ENCODE data around the gene HSD17B14.

The HSD17B14 gene

GRCh38 chr19:48845384-48845783 is 9.1 kb upstream of the HSD17B14 start:
- TF ChIP-seq, protein P1, sequence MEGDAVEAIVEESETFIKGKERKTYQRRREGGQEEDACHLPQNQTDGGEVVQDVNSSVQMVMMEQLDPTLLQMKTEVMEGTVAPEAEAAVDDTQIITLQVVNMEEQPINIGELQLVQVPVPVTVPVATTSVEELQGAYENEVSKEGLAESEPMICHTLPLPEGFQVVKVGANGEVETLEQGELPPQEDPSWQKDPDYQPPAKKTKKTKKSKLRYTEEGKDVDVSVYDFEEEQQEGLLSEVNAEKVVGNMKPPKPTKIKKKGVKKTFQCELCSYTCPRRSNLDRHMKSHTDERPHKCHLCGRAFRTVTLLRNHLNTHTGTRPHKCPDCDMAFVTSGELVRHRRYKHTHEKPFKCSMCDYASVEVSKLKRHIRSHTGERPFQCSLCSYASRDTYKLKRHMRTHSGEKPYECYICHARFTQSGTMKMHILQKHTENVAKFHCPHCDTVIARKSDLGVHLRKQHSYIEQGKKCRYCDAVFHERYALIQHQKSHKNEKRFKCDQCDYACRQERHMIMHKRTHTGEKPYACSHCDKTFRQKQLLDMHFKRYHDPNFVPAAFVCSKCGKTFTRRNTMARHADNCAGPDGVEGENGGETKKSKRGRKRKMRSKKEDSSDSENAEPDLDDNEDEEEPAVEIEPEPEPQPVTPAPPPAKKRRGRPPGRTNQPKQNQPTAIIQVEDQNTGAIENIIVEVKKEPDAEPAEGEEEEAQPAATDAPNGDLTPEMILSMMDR (IDR thresholded peaks at IDR 0.05; ENCODE audit: borderline replicate concordance, insufficient read depth, low read depth, low read length), result no peak
- H3K4me3 ChIP-seq (ENCODE audit: low read depth, low read length), result no peak overlapping the region

DNA sequence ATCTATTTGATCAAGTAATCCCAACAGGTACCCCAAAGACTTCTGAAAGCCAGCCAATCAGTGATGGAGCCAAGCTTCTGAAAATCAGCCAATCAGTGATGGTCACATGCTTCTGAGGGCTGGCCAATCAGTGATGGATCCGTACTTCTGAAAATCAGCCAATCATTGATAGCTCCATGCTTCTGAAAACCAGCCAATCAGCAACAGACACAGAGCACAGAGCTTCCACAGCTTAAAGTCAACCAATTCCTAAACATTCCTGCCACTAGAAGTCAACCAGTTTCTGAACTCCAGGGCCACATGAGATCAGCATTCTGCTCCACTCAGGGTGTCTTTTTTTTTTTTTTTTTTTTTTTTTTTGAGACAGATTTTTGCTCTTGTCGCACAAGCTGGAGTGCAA is 8.2 kb upstream of the HSD17B14 start:
- H3K4me3 ChIP-seq (ENCODE audit: low read depth, low read length), result no peak overlapping the region
- TF ChIP-seq, protein P1 (IDR thresholded peaks at IDR 0.05; ENCODE audit: borderline replicate concordance, insufficient read depth, low read depth, low read length), result no peak

DNA sequence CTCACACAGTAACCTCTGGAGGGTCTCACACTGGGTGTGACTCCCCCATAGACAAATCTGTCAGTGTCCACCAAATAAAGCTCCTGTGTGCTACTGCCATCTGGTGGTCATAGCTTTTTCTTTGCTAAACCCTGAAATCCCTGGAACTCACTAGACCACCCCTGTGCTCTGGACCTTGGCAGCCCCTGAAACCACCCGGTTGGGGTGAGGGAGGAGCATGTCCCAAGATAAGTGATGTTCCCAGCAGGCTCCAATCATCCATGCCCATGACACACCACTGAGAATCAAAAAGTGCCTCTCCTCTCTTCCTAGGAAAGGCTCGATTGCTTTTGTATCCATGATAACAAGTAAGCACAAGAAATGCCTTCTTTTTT is 6.5 kb upstream of the HSD17B14 start:
- TF ChIP-seq, protein P1 (IDR thresholded peaks at IDR 0.05; ENCODE audit: borderline replicate concordance, insufficient read depth, low read depth, low read length), result peak; percentile 79

GRCh38 chr19:48841571-48841970 is 5.3 kb upstream of the HSD17B14 start:
- TF ChIP-seq, protein P1 (IDR thresholded peaks at IDR 0.05; ENCODE audit: borderline replicate concordance, insufficient read depth, low read depth, low read length), result no peak
- H3K4me3 ChIP-seq (ENCODE audit: low read depth, low read length), result no peak overlapping the region

More for the DNA sequence above, 6.5 kb upstream of the HSD17B14 start:
- H3K4me3 ChIP-seq (ENCODE audit: low read depth, low read length), result no peak overlapping the region

- TF ChIP-seq, protein P1 (IDR thresholded peaks at IDR 0.05; ENCODE audit: borderline replicate concordance, insufficient read depth, low read depth, low read length), result no peak
- no peak overlapping the region for H3K4me3 ChIP-seq (ENCODE audit: low read depth, low read length)
Observed at GRCh38 chr19:48841047-48841446, 4.8 kb upstream of the HSD17B14 start.

- TF ChIP-seq, protein P1 (IDR thresholded peaks at IDR 0.05; ENCODE audit: borderline replicate concordance, insufficient read depth, low read depth, low read length), result no peak
- no peak overlapping the region for H3K4me3 ChIP-seq (ENCODE audit: low read depth, low read length)
Observed at GRCh38 chr19:48837687-48838086, 1.4 kb upstream of the HSD17B14 start.

DNA sequence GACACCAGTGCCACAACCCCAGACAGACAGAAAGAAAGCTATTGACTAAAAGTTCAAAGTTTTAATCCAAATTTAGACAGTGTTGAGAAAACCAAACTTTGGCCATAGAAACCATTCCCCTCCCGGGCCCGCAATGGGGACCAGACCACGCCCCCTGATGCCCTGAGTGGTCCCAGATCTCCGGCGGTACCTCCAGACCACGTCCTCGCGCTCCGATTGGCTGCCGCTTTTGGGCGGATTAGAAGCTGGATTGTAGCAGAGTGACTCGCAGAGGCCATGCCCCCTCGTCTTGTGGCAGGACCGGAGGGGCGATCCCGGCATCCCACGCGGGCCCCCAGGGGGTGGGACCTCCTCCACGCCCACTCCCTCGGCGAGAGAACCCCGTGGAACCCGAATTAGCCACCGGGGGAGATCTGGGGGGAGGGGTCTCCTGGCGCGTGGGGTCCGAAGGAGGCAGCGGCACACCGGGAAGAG is 797 bp upstream of the HSD17B14 start:
- H3K4me3 ChIP-seq (ENCODE audit: low read depth, low read length), result peak overlapping the region; percentile 50
- TF ChIP-seq, protein P1 (IDR thresholded peaks at IDR 0.05; ENCODE audit: borderline replicate concordance, insufficient read depth, low read depth, low read length), result no peak
